Right atrium auricular region (tissue), 2 donors: Measurements from ENCODE around the gene AMPD2. TPM values are rescaled to one million over a fixed set of nuclear protein-coding genes. Genes with fewer than 3 reads are reported as not detected.

Source experiments
- DNase-seq: peaks from one replicate; pipeline ENCODE4 v3.0.0-alpha.2; 2019; ENCODE audit warnings: low spot score
- H3K27ac ChIP-seq, 2 donors: fragments of 200-600 bp; sonication (generic); 1 replicate in 1 of 2; 2 replicates in 1 of 2; pipeline ENCODE4 v1.5.1; 2016 to 2019
- H3K27me3 ChIP-seq, 2 donors: fragments of 200-600 bp; sonication (generic); one replicate each; pipeline versions ENCODE4 v1.5.1 to v1.6.0; 2017 to 2019
- H3K36me3 ChIP-seq: fragments of 200-600 bp; sonication (generic); one replicate; pipeline ENCODE4 v1.5.1; 2016
- H3K4me1 ChIP-seq, 2 donors: fragments of 200-600 bp; sonication (generic); one replicate each; pipeline versions ENCODE4 v1.5.1 to v1.6.0; 2017 to 2019
- H3K4me3 ChIP-seq, 2 donors: fragments of 200-600 bp; sonication (generic); 1 replicate in 1 of 2; 2 replicates in 1 of 2; pipeline ENCODE4 v1.5.1; 2017 to 2019; ENCODE audit warnings: mild to moderate bottlenecking in 1 of 2, moderate library complexity in 1 of 2
- H3K9me3 ChIP-seq, 2 donors: fragments of 200-600 bp; sonication (generic); one replicate each; pipeline ENCODE4 v1.5.1; 2019
- total RNA-seq, 2 donors: library from RNA; depleted of rRNA; stranded (reverse); fragments of >200 nt; gene quantifications; one replicate each; pipeline ENCODE4 v1.1.0, GENCODE V29; 2016
- TF ChIP-seq, protein P1 (sequence below), 2 donors: fragments of 200-600 bp; sonication (generic); IDR thresholded peaks; one replicate each; pipeline ENCODE4 v1.5.1; 2019; ENCODE audit warnings: antibody characterized with exemption in 2 of 2

Gene AMPD2
- total RNA-seq, 2 donors from 2014 or later = 16.1 to 17.9 TPM

DNA sequence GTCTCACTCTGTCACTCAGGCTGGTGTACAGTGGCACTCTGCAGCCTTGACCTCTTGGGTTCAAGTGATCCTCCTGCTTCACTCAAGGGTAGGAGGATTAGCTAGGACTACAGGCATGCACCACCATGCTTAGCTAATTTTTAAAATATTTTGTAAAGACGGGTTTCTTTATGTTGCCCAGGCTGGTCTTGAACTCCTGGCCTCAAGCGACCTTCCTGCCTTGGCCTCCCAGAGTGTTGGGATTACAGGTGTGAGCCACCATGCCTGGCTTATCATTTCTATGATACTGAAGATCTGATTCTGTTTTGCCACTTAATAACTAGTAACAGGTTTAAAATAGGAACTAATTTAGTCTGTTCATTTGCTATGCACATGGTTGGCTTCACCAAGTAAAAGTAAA lies 37.6 kb upstream of the AMPD2 start:
- peaks cover 61% of the 10 kb centered on the region for H3K36me3 ChIP-seq

DNA sequence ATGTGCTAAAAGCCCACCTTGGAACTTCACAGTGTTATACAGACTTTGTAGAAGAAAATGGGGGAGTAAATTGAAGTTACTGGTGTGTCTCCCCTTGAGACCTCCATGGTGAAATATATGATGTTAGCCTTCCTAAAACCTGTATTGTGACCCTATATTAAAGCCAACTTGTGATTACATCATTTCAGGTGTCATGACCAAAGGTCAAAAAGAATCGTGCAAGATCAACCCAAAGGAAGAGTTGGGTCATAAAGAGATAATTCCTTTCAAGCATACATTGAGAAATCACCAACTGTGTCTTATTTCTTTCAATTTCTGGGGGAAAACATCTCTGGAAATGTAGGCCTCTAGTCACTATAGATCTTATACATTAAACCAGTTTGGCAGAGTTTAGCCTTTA lies 34.9 kb upstream of the AMPD2 start:
- H3K27me3 ChIP-seq = no peaks in the 10 kb centered on the region
- H3K36me3 ChIP-seq = peaks cover 73% of the 10 kb centered on the region
- no peaks in the 10 kb centered on the region for H3K4me1 ChIP-seq
- no peaks in the 10 kb centered on the region for H3K9me3 ChIP-seq
- no peak for DNase-seq
- TF ChIP-seq, protein P1, sequence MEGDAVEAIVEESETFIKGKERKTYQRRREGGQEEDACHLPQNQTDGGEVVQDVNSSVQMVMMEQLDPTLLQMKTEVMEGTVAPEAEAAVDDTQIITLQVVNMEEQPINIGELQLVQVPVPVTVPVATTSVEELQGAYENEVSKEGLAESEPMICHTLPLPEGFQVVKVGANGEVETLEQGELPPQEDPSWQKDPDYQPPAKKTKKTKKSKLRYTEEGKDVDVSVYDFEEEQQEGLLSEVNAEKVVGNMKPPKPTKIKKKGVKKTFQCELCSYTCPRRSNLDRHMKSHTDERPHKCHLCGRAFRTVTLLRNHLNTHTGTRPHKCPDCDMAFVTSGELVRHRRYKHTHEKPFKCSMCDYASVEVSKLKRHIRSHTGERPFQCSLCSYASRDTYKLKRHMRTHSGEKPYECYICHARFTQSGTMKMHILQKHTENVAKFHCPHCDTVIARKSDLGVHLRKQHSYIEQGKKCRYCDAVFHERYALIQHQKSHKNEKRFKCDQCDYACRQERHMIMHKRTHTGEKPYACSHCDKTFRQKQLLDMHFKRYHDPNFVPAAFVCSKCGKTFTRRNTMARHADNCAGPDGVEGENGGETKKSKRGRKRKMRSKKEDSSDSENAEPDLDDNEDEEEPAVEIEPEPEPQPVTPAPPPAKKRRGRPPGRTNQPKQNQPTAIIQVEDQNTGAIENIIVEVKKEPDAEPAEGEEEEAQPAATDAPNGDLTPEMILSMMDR (IDR thresholded peaks at IDR 0.05) = no peak
- no peak overlapping the region for H3K4me3 ChIP-seq
- H3K27ac ChIP-seq = no peak overlapping the region

More for the DNA sequence above, 37.6 kb upstream of the AMPD2 start:
- H3K9me3 ChIP-seq = no peaks in the 10 kb centered on the region
- TF ChIP-seq, protein P1 (IDR thresholded peaks at IDR 0.05) = no peak
- H3K27ac ChIP-seq = no peak overlapping the region
- H3K4me3 ChIP-seq = no peak overlapping the region
- no peaks in the 10 kb centered on the region for H3K4me1 ChIP-seq
- H3K27me3 ChIP-seq = no peaks in the 10 kb centered on the region
- DNase-seq = no peak

DNA sequence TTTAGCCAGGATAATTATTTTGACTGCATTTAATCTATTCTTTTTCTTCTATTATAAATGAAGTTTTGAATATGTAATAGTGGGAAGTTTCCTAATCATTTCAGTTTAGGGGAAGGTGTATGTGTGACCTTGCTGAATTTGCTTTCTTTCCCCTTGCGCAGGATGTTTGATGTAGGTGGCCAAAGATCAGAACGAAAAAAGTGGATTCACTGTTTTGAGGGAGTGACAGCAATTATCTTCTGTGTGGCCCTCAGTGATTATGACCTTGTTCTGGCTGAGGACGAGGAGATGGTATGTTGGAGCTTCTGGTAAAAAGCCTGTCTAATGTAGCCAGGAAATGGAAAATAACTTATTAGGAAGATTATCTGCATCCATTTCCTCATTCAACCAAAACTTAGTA lies 33.6 kb upstream of the AMPD2 start:
- DNase-seq = no peak
- H3K36me3 ChIP-seq = peaks cover 73% of the 10 kb centered on the region
- TF ChIP-seq, protein P1 (IDR thresholded peaks at IDR 0.05) = no peak
- no peaks in the 10 kb centered on the region for H3K4me1 ChIP-seq
- H3K27ac ChIP-seq = no peak overlapping the region
- no peak overlapping the region for H3K4me3 ChIP-seq
- H3K9me3 ChIP-seq = no peaks in the 10 kb centered on the region
- no peaks in the 10 kb centered on the region for H3K27me3 ChIP-seq

DNA sequence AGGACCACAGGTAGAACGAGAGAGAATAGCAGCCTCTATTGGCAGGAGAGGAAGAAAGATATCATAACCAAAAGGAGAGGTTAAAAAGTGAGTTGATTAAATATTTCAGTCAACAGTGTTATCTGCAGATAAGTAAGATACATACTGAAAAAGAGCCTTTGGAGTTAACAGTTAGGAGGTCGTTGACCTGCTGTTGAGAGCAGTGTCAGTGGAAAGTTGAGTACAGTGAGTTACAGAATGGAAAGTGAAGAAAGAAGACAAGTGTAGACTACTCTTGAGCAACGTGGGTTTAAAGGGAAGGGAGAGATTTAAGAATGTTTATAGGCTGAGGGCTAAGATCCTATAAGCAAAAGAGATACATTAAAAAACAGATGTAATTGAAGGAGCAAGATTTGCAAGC lies 30.5 kb upstream of the AMPD2 start:
- no peaks in the 10 kb centered on the region for H3K4me1 ChIP-seq
- H3K27ac ChIP-seq = no peak overlapping the region
- H3K36me3 ChIP-seq = peaks cover 79% of the 10 kb centered on the region
- TF ChIP-seq, protein P1 (IDR thresholded peaks at IDR 0.05) = no peak
- no peaks in the 10 kb centered on the region for H3K27me3 ChIP-seq
- no peak for DNase-seq
- H3K4me3 ChIP-seq = no peak overlapping the region
- no peaks in the 10 kb centered on the region for H3K9me3 ChIP-seq

DNA sequence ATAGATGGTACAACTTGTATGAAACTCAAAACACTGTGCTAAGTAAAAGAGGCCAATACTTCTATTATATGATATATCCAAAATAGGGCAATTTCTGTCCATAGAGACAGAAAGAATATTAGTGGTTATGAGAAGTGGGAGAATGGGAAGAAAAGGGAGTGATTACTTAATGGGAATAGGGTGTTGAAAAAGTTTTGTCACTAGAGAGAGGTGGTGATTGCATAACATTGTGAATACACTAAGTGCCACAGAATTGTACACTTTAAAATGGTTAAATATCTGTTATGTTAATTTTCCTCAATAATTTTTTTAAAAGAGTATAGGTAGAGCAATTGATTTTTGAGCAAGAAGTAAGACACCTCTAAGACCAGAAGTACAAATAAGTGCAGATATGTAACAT lies 30.0 kb upstream of the AMPD2 start:
- TF ChIP-seq, protein P1 (IDR thresholded peaks at IDR 0.05) = no peak
- H3K4me3 ChIP-seq = no peak overlapping the region
- H3K9me3 ChIP-seq = no peaks in the 10 kb centered on the region
- H3K27ac ChIP-seq = no peak overlapping the region
- H3K36me3 ChIP-seq = peaks cover 77% of the 10 kb centered on the region
- no peaks in the 10 kb centered on the region for H3K4me1 ChIP-seq
- DNase-seq = no peak
- H3K27me3 ChIP-seq = no peaks in the 10 kb centered on the region

DNA sequence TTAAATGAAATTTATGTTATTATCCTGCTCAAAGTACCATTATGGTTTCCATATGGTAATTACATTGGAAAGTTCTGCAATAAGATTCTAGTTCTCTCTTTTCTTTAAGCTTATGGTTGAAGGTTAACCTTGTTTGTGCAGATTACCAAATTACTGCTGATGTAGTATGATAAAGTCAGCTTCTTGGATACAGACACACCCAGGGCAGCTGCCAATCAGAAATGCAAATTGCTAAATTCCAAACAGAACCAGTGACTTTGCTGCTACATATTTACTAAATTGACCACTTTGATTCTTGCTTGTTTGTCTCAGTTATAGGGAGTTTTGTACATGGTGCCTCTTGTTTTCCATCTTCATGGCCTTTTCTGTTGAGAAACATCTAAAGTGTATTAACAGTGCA lies 26.7 kb upstream of the AMPD2 start:
- no peak for DNase-seq
- TF ChIP-seq, protein P1 (IDR thresholded peaks at IDR 0.05) = no peak
- Histone ChIP-seq H3K9me3 (no peaks in the 10 kb centered on the region), H3K36me3 (peaks cover 53% of the 10 kb centered on the region), H3K4me1 (no peaks in the 10 kb centered on the region), H3K27ac (no peak overlapping the region), H3K27me3 (no peaks in the 10 kb centered on the region), H3K4me3 (no peak overlapping the region)
